ENCODE data around the gene PIK3CD.

- TF ChIP-seq CTCF (IDR thresholded peaks at IDR 0.05) (no peak), POLR2A (IDR thresholded peaks at IDR 0.05) (no peak)
Measured at GRCh38 chr1:9659328-9659727, 7.8 kb downstream of the PIK3CD start.
